Measurements from ENCODE around the gene RPL21.

The RPL21 gene

DNA sequence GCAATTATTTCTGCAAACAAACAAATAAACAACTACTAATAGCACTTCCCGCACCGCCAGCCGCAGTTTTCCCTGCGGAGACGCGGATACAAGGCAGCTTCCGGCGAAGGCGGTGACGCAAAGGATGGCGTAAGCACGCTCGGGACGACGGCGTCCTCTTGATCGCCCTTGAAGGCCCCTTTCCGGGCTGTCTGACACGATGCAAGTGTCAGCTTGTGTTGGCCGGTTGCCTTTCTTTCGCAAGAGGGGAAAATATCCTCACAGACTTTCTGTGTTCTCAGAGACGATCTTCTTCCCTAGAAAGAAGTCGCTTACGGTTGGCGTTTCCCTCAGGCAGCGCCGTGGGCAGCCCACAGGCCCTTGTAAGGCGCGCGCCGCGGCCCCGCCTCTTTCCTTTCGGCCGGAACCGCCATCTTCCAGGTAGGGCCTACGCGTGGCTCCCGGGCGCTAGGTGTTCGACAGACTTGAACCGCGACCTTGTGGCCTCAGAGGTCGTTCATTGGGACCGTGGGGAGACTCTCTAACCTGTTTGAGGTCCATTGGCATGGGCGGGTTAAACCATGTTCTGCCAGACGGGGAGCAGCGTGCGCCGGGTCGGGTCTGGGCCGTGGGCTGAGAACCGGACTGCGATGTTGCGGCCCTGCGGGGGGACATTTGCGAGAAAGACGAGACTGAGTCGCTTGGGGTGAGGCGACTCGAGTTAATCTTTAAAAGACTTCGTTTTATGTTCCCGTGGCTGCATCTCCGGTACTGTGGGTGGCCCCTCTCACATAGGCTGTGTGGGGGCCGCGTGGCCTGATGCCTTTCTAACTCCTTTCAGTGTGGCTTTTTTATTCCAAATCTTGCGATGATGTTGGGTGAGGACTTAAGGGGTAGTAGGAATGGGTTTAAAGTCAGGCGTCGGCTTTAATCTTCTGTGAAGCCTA, at the start of gene RPL21:
TSS of gene RPL21 (plus strand) at position 393 of the 926 bp plus-strand sequence. CDS start 2,219 bp downstream, outside the sequence.
- H3K4me3 ChIP-seq (replicated peaks; ENCODE audit: low read depth, low read length) = peak within 1 kb of the TSS; percentile 85
- DNase-seq (ENCODE audit: low read depth) = peak; percentile 99
- TF ChIP-seq, protein P1, sequence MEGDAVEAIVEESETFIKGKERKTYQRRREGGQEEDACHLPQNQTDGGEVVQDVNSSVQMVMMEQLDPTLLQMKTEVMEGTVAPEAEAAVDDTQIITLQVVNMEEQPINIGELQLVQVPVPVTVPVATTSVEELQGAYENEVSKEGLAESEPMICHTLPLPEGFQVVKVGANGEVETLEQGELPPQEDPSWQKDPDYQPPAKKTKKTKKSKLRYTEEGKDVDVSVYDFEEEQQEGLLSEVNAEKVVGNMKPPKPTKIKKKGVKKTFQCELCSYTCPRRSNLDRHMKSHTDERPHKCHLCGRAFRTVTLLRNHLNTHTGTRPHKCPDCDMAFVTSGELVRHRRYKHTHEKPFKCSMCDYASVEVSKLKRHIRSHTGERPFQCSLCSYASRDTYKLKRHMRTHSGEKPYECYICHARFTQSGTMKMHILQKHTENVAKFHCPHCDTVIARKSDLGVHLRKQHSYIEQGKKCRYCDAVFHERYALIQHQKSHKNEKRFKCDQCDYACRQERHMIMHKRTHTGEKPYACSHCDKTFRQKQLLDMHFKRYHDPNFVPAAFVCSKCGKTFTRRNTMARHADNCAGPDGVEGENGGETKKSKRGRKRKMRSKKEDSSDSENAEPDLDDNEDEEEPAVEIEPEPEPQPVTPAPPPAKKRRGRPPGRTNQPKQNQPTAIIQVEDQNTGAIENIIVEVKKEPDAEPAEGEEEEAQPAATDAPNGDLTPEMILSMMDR (IDR thresholded peaks at IDR 0.05; ENCODE audit: low read length, missing control alignments) = no peak

DNA sequence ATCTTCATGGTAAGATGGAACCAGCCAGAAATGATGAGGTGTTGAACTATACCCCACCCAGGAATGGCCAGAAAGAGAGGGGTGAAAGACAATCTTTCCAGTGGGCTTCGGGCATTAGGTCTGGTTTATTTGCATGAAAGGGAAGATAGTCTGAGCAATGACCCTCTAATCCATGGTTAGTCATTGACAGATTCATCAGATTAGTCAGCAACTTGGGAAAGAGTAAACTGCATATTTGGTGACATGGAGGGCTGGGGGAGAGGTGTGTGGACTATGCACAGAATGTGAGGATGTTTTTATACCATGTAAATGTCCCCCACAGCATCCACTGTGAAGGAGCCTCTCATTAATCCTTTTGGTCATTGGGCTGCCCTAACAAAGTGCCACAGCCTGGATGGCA, 49.7 kb upstream of the RPL21 start:
- TF ChIP-seq, protein P1 (IDR thresholded peaks at IDR 0.05; ENCODE audit: low read length, missing control alignments) = no peak

DNA sequence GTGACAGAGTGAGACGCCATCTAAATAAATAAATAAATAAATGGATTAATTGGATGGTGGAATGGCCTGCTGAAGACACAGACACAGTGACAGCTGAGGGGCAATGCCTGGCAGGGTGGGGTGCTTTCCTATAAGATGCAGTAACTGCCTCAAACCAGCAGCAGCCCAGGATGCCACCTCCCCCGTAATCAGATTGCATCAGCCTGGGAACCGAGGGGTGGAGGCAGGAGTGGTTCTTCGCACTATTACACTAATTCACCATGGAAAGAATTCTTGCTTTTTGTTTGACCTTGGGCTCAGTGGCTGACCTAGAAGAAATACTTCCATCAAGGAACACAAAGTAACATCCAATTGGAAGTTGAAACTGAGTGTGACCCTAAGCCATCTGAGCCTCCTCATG, 48.2 kb upstream of the RPL21 start:
- H3K4me3 ChIP-seq (replicated peaks; ENCODE audit: low read depth, low read length) = no peak overlapping the region
- TF ChIP-seq, protein P1 (IDR thresholded peaks at IDR 0.05; ENCODE audit: low read length, missing control alignments) = no peak
- no peak for DNase-seq (ENCODE audit: low read depth)

More for the DNA sequence above, 49.7 kb upstream of the RPL21 start:
- H3K4me3 ChIP-seq (replicated peaks; ENCODE audit: low read depth, low read length) = no peak overlapping the region
- DNase-seq (ENCODE audit: low read depth) = no peak

DNA sequence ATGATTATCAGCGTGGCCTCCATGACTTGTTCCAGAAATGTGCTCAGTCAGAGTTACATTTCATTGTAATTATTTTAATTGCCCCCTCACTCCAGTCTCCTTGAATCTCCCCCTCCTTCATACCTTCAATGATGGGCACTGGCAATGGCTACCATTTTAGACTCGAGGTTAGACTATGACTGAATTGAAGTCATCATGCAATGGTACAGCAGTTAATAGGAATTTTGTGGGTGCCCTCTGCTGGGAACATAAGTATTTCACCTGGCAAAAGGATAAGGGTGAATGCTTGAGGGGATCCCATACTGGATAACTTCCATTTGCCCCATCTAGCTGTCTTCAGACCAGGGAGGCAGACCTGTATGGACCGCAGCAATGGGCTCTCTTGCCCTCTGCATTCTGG, 47.5 kb upstream of the RPL21 start:
- DNase-seq (ENCODE audit: low read depth) = peak; percentile 50
- no peak overlapping the region for H3K4me3 ChIP-seq (replicated peaks; ENCODE audit: low read depth, low read length)
- TF ChIP-seq, protein P1 (IDR thresholded peaks at IDR 0.05; ENCODE audit: low read length, missing control alignments) = peak; percentile 26

DNA sequence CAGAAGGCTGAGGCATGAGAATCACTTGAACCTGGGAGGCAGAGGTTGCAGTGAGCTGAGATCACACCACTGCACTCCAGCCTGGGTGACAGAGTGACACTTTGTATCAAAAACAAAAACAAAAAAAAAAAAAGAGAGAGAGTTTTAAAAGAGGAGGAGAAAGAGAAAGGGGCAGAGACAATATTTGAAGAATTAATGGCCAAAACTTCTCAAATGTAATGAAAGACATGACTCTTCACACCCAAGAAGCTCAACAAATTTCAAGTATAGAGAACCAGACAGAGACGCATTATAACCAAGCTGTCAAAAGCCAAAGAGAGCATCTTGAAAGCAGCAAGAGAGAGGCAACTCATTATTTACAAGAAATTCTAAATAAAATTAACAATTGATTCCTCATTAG, 42.8 kb upstream of the RPL21 start:
- no peak for DNase-seq (ENCODE audit: low read depth)
- TF ChIP-seq, protein P1 (IDR thresholded peaks at IDR 0.05; ENCODE audit: low read length, missing control alignments) = no peak
- no peak overlapping the region for H3K4me3 ChIP-seq (replicated peaks; ENCODE audit: low read depth, low read length)

DNA sequence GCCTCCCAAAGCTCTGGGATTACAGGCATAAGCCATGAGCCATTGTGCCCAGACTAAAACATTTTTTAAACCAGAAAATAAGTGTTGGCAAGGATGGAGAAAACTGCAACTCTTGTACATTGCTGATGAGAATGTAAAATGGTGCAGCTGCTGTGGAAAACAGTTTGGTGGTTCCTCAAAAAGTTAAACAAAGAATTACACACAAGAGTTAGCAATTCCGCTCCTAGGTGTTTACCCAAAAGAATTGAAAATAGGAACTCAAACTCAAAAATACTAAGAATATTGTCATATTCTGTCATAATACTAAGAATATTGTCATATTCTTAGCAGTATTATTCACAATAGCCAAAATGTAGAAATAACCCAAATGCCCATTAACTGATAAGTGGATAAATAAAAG, 40.1 kb upstream of the RPL21 start:
- no peak for DNase-seq (ENCODE audit: low read depth)
- no peak overlapping the region for H3K4me3 ChIP-seq (replicated peaks; ENCODE audit: low read depth, low read length)
- TF ChIP-seq, protein P1 (IDR thresholded peaks at IDR 0.05; ENCODE audit: low read length, missing control alignments) = no peak
